H9 (cell line): ENCODE data around the gene TMEM201. TPM values are rescaled to one million over a fixed set of nuclear protein-coding genes. Genes with fewer than 3 reads are reported as not detected.

Source experiments
- DNase-seq: peaks from one replicate; pipeline ENCODE4 v3.0.0-alpha.2; 2017
- H2AFZ ChIP-seq: one replicate; pipeline ENCODE4 v1.6.1; 2013; ENCODE audit warnings: mild to moderate bottlenecking, low read length, control low read depth, moderate library complexity
- H2AK5ac ChIP-seq: 2 replicates; pipeline ENCODE4 v1.6.1; 2013; ENCODE audit warnings: low read length, control low read depth, mixed read lengths; ENCODE audit not compliant: insufficient read length
- H2BK120ac ChIP-seq: one replicate; pipeline ENCODE4 v1.6.1; 2013; ENCODE audit warnings: low read depth, mild to moderate bottlenecking, low read length, control low read depth, inconsistent platforms; ENCODE audit not compliant: poor library complexity, severe bottlenecking
- H2BK12ac ChIP-seq: 2 replicates; pipeline ENCODE4 v1.6.1; 2013; ENCODE audit warnings: low read length, control low read depth, mixed read lengths, low read depth; ENCODE audit not compliant: insufficient read length
- H2BK15ac ChIP-seq: 2 replicates; pipeline ENCODE4 v1.6.1; 2013; ENCODE audit warnings: low read depth, low read length, control low read depth
- H2BK20ac ChIP-seq: one replicate; pipeline ENCODE4 v1.6.1; 2013; ENCODE audit warnings: low read depth, mild to moderate bottlenecking, low read length, control low read depth, inconsistent platforms; ENCODE audit not compliant: poor library complexity, severe bottlenecking
- H2BK5ac ChIP-seq: 2 replicates; pipeline ENCODE4 v1.6.1; 2013; ENCODE audit warnings: low read length, control low read depth, mixed read lengths; ENCODE audit not compliant: insufficient read length
- H3K14ac ChIP-seq: 2 replicates; pipeline ENCODE4 v1.6.1; 2013; ENCODE audit warnings: low read length, control low read depth; ENCODE audit not compliant: insufficient read depth
- H3K18ac ChIP-seq: 2 replicates; pipeline ENCODE4 v1.6.1; 2013; ENCODE audit warnings: low read depth, mild to moderate bottlenecking, mixed read lengths, low read length, control low read depth; ENCODE audit not compliant: insufficient read length
- H3K23ac ChIP-seq: 2 replicates; pipeline ENCODE4 v1.6.1; 2013; ENCODE audit warnings: low read length, control low read depth, mixed read lengths, low read depth; ENCODE audit not compliant: insufficient read length
- H3K23me2 ChIP-seq: 2 replicates; pipeline ENCODE4 v1.6.1; 2013; ENCODE audit warnings: low read depth, mild to moderate bottlenecking, mixed read lengths, low read length, control low read depth; ENCODE audit not compliant: insufficient read length, poor library complexity, severe bottlenecking
- H3K27ac ChIP-seq: 2 replicates; pipeline ENCODE4 v1.5.1; 2013; ENCODE audit warnings: low read length, control low read depth, mixed read lengths, low read depth; ENCODE audit not compliant: insufficient read length
- H3K27me3 ChIP-seq: 2 replicates; pipeline ENCODE4 v1.6.1; 2013; ENCODE audit warnings: low read length, control low read depth, inconsistent platforms; ENCODE audit not compliant: insufficient read depth
- H3K4ac ChIP-seq: 2 replicates; pipeline ENCODE4 v1.6.1; 2013; ENCODE audit warnings: low read depth, mild to moderate bottlenecking, control low read depth, inconsistent platforms, low read length, moderate library complexity
- H3K4me1 ChIP-seq: 2 replicates; pipeline ENCODE4 v1.6.1; 2013; ENCODE audit warnings: low read length, control low read depth, inconsistent platforms; ENCODE audit not compliant: insufficient read depth
- H3K4me2 ChIP-seq: 2 replicates; pipeline ENCODE4 v1.6.1; 2013; ENCODE audit warnings: low read length, control low read depth, mixed read lengths; ENCODE audit not compliant: insufficient read length, insufficient read depth
- H3K56ac ChIP-seq: 2 replicates; pipeline ENCODE4 v1.6.1; 2013; ENCODE audit warnings: low read depth, mild to moderate bottlenecking, mixed read lengths, low read length, control low read depth; ENCODE audit not compliant: insufficient read length
- H3K79me1 ChIP-seq: 2 replicates; pipeline ENCODE4 v1.6.1; 2013; ENCODE audit warnings: low read depth, mild to moderate bottlenecking, moderate library complexity, low read length, control low read depth, inconsistent platforms; ENCODE audit not compliant: insufficient read depth, poor library complexity, severe bottlenecking
- H3K79me2 ChIP-seq: 2 replicates; pipeline ENCODE4 v1.6.1; 2013; ENCODE audit warnings: low read length, control low read depth, inconsistent platforms; ENCODE audit not compliant: insufficient read depth
- H3K9ac ChIP-seq: 2 replicates; pipeline ENCODE4 v1.6.1; 2013; ENCODE audit warnings: low read length, control low read depth, mixed read lengths; ENCODE audit not compliant: insufficient read length; ENCODE audit errors: extremely low read depth
- H3K9me3 ChIP-seq: one replicate; pipeline ENCODE4 v1.6.1; 2013; ENCODE audit warnings: low read depth, low read length, inconsistent platforms; ENCODE audit not compliant: control insufficient read depth
- H3T11ph ChIP-seq: one replicate; pipeline ENCODE4 v1.6.1; 2013; ENCODE audit warnings: mild to moderate bottlenecking, low read length, control low read depth, inconsistent platforms
- H4K20me1 ChIP-seq: one replicate; pipeline ENCODE4 v1.6.1; 2013; ENCODE audit not compliant: control insufficient read depth, insufficient read length, insufficient read depth
- H4K5ac ChIP-seq: 2 replicates; pipeline ENCODE4 v1.6.1; 2013; ENCODE audit warnings: low read depth, mild to moderate bottlenecking, mixed read lengths, low read length, control low read depth; ENCODE audit not compliant: insufficient read length
- H4K8ac ChIP-seq: replicated peaks from 2 replicates; pipeline ENCODE4 v1.6.1; 2013; ENCODE audit warnings: low read length, control low read depth, mixed read lengths, low read depth; ENCODE audit not compliant: insufficient read length
- H4K91ac ChIP-seq: 2 replicates; pipeline ENCODE4 v1.6.1; 2013; ENCODE audit warnings: low read depth, mild to moderate bottlenecking, moderate library complexity, mixed read lengths, low read length, control low read depth; ENCODE audit not compliant: insufficient read length
- H3K27ac Mint-ChIP-seq, 3 experiments: 2 replicates in 2 of 3; 3 replicates in 1 of 3; pipeline ENCODE4 v1.8.0; 2020 to 2021; ENCODE audit warnings: mixed read lengths in 3 of 3, mild to moderate bottlenecking in 1 of 3, moderate library complexity in 1 of 3
- H3K27me3 Mint-ChIP-seq: 2 replicates; pipeline ENCODE4 v1.8.0; 2021; ENCODE audit warnings: low read depth, mild to moderate bottlenecking, moderate library complexity, mixed read lengths
- H3K36me3 Mint-ChIP-seq, 3 experiments: 2 replicates in 2 of 3; 3 replicates in 1 of 3; pipeline ENCODE4 v1.8.0; 2020 to 2021; ENCODE audit warnings: low read depth in 3 of 3, mixed read lengths in 3 of 3; ENCODE audit not compliant: insufficient read depth in 1 of 3
- H3K4me1 Mint-ChIP-seq, 2 experiments: 2 replicates each; pipeline ENCODE4 v1.8.0; 2020; ENCODE audit warnings: mixed read lengths in 2 of 2
- H3K4me3 Mint-ChIP-seq, 2 experiments: 2 replicates in 1 of 2; 3 replicates in 1 of 2; pipeline ENCODE4 v1.8.0; 2020 to 2021; ENCODE audit warnings: mild to moderate bottlenecking in 2 of 2, mixed read lengths in 2 of 2, moderate library complexity in 1 of 2
- H3K9me3 Mint-ChIP-seq, 2 experiments: 2 replicates in 1 of 2; 3 replicates in 1 of 2; pipeline ENCODE4 v1.8.0; 2020; ENCODE audit warnings: mild to moderate bottlenecking in 2 of 2, mixed read lengths in 2 of 2, moderate library complexity in 1 of 2
- WGBS: extraction: QIAGEN DNeasy Blood & Tissue Kit; methylation state at CpG from one replicate; pipeline ENCODE4 v1.1.7; 2013; ENCODE audit warnings: missing lambda C conversion rate, low lambda C conversion rate, mixed read lengths; ENCODE audit not compliant: insufficient read length; ENCODE audit errors: extremely low coverage; 5-methylcytosine and 5-hydroxymethylcytosine counted together
- total RNA-seq: library from RNA; stranded (reverse); gene quantifications from 2 replicates; pipeline ENCODE4 v1.2.1, GENCODE V29; 2021
- TF ChIP-seq, protein P1 (sequence below): fragments of 200-600 bp; sonication (generic); conservative IDR thresholded peaks from 3 replicates; pipeline ENCODE4 v1.8.0; 2021; ENCODE audit warnings: antibody characterized with exemption, mild to moderate bottlenecking

The TMEM201 gene
- total RNA-seq, 1 experiment from 2014 or later = 31.0 TPM

GRCh38 chr1:9652379-9653209 lies 63.9 kb downstream of the TMEM201 start:
- no peaks in the 10 kb centered on the region for H3K36me3 Mint-ChIP-seq
- Histone ChIP-seq H3T11ph (no peak overlapping the region), H3K4me1 (no peaks in the 10 kb centered on the region), H3K56ac (no peak overlapping the region), H3K27ac (no peak overlapping the region), H3K18ac (no peak overlapping the region), H3K14ac (no peak overlapping the region), H4K5ac (no peak overlapping the region), H2BK15ac (no peak overlapping the region), H3K9me3 (no peaks in the 10 kb centered on the region), H2BK5ac (no peak overlapping the region), H4K8ac (no peak overlapping the region), H3K79me1 (no peaks in the 10 kb centered on the region), H3K4ac (no peak overlapping the region), H3K79me2 (no peaks in the 10 kb centered on the region), H2AFZ (no peak overlapping the region), H3K23me2 (peaks cover 10% of the 10 kb centered on the region), H3K9ac (no peak overlapping the region), H3K23ac (no peak overlapping the region), H2BK12ac (no peak overlapping the region), H4K20me1 (no peaks in the 10 kb centered on the region), H3K4me2 (peak overlapping the region; percentile 38), H3K27me3 (peaks cover 9% of the 10 kb centered on the region; the same call in 1 of the 2 replicates), H2AK5ac (no peak overlapping the region), H4K91ac (no peak overlapping the region), H2BK120ac (no peak overlapping the region), H2BK20ac (no peak overlapping the region)
- H3K27ac Mint-ChIP-seq = no peak overlapping the region
- WGBS = no CpG with 5 or more reads among the region's 55 CpGs
- H3K4me3 Mint-ChIP-seq = peak overlapping the region; percentile 59 to 81
- no peaks in the 10 kb centered on the region; a peak in 1 of 5 replicates for H3K9me3 Mint-ChIP-seq
- DNase-seq = no peak
- H3K27me3 Mint-ChIP-seq = peaks cover 67% of the 10 kb centered on the region
- peaks cover 9 to 16% of the 10 kb centered on the region in 2 experiments for H3K4me1 Mint-ChIP-seq
- TF ChIP-seq, protein P1, sequence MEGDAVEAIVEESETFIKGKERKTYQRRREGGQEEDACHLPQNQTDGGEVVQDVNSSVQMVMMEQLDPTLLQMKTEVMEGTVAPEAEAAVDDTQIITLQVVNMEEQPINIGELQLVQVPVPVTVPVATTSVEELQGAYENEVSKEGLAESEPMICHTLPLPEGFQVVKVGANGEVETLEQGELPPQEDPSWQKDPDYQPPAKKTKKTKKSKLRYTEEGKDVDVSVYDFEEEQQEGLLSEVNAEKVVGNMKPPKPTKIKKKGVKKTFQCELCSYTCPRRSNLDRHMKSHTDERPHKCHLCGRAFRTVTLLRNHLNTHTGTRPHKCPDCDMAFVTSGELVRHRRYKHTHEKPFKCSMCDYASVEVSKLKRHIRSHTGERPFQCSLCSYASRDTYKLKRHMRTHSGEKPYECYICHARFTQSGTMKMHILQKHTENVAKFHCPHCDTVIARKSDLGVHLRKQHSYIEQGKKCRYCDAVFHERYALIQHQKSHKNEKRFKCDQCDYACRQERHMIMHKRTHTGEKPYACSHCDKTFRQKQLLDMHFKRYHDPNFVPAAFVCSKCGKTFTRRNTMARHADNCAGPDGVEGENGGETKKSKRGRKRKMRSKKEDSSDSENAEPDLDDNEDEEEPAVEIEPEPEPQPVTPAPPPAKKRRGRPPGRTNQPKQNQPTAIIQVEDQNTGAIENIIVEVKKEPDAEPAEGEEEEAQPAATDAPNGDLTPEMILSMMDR = no peak
